Measurements from ENCODE around the gene RMDN2. TPM values are rescaled to one million over a fixed set of nuclear protein-coding genes. Genes with fewer than 3 reads are reported as not detected.

RMDN2 gene
- total and polyA plus RNA-seq, 10 of the 15 experiments (the other 5 are each of a cell fraction or from before 2014, with no cell fraction given): 2.6 to 12.4 (median 9.2) TPM

DNA sequence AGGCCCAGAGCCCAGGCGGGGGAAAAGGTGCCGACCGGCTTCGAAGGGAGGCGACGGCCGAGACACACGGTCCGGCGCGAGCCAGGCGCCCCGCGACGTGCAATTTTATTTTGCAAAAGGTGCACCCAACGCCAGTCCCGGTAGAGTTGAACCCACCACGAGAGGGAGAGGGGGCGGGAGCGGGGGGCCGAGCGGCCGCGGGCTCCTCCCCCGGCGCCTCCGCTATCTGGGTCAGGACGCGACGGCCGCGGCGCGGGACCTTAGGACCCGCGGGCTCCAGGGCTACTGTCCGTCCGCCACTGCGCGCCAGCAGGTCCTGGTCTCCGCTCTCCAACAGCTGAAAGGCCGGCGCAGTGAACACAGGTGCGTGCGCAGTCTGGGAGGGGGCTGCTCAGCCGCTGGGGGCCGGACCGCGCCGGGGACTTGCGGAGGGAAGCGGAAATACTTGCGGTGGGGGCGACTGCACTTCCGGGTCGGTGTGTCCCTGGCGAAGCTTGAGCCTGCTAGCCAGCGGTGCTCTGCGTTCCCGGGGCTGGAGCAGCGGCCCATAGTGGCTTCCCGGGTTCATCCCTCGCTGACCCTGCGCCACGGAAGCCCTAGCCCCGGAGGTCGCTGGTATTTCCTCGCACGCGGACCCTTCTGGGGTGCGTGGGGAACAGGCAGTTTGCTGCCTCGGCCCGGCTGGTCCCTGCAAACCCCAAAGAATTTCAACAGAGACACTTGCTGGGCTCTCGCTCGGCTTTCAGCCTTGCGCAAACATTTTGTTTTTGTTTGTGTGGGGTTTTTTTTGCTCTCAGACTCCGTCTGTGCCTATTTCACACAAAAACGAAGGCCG, at the start of gene RMDN2 (continued):
- TF ChIP-seq, protein P1, sequence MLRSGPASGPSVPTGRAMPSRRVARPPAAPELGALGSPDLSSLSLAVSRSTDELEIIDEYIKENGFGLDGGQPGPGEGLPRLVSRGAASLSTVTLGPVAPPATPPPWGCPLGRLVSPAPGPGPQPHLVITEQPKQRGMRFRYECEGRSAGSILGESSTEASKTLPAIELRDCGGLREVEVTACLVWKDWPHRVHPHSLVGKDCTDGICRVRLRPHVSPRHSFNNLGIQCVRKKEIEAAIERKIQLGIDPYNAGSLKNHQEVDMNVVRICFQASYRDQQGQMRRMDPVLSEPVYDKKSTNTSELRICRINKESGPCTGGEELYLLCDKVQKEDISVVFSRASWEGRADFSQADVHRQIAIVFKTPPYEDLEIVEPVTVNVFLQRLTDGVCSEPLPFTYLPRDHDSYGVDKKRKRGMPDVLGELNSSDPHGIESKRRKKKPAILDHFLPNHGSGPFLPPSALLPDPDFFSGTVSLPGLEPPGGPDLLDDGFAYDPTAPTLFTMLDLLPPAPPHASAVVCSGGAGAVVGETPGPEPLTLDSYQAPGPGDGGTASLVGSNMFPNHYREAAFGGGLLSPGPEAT (IDR thresholded peaks at IDR 0.05; ENCODE audit: low read depth): peak; percentile 68; the same call in 1 of the 2 replicates
- peak; percentile 33; the same call in 1 of the 2 replicates for TF ChIP-seq CHD2 (IDR thresholded peaks at IDR 0.05; ENCODE audit: borderline replicate concordance, low read depth, low read length)

DNA sequence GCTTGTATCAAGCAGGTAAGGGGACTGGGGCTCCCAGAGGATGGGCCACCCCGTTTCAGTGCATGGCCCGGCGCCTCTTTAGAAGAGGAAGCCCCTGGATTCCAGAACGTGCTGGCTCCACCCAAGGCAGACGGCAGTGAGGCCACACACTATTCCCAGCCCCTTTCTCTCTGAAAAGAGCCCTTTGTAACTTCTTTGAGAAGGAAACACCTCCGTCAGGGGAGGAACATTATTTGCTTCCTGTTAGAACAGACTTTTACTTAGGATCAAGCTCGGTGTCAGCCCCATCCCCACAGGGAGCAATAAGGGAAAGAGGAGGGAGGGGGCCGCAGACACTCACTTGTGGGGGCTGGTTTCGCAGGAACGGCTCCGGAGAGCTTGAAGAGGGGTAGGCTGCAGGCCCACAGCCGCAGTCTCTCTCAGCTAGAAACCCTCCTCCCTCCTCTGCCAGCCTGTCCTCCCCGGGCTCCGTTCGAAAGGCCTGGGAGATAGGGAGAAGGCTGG, 49.6 kb upstream of the RMDN2 start:
- no peak overlapping the region for H2AFZ ChIP-seq (ENCODE audit: control insufficient read depth, low read depth, low read length)
- no peak overlapping the region for H3K4me3 ChIP-seq
- WGBS (ENCODE audit: insufficient coverage, insufficient replicate concordance, low lambda C conversion rate, missing lambda C conversion rate): 52% methylated on average over 15 of the region's 15 CpGs
- no TSS peak for BruUV-seq (replicated peaks)
- no peak overlapping the region for H3K4me2 ChIP-seq (ENCODE audit: control insufficient read depth, insufficient read depth)
- intact Hi-C loops (cut with micrococcal nuclease; ENCODE audit: unreplicated experiment) (loop anchor here (2.0 to 5.0 kb wide), 3 partner anchors 23 to 708 kb away; no protein-coding TSS in a partner anchor), in situ Hi-C loops (cut with MboI) (no loop called here)
- no peak overlapping the region for H3K9ac ChIP-seq (ENCODE audit: control insufficient read depth, insufficient read depth, low read length)
- TF ChIP-seq ZBED1 (IDR thresholded peaks at IDR 0.05; ENCODE audit: borderline replicate concordance): no peak
- TF ChIP-seq, protein P2, sequence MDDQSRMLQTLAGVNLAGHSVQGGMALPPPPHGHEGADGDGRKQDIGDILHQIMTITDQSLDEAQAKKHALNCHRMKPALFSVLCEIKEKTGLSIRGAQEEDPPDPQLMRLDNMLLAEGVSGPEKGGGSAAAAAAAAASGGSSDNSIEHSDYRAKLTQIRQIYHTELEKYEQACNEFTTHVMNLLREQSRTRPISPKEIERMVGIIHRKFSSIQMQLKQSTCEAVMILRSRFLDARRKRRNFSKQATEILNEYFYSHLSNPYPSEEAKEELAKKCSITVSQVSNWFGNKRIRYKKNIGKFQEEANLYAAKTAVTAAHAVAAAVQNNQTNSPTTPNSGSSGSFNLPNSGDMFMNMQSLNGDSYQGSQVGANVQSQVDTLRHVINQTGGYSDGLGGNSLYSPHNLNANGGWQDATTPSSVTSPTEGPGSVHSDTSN (IDR thresholded peaks at IDR 0.05; ENCODE audit: insufficient replicate concordance, low read depth, low read length): no peak
- TF ChIP-seq NFXL1 (IDR thresholded peaks at IDR 0.05; ENCODE audit: borderline replicate concordance): no peak
- no peak for TF ChIP-seq POLR2A (IDR thresholded peaks at IDR 0.05; ENCODE audit: low read depth, low read length)
- no peak for TF ChIP-seq HDGF (IDR thresholded peaks at IDR 0.05)
- TF ChIP-seq JUNB (IDR thresholded peaks at IDR 0.05): no peak
- TF ChIP-seq FOXM1 (IDR thresholded peaks at IDR 0.05; ENCODE audit: low read depth, low read length): no peak
- TF ChIP-seq CBFB (IDR thresholded peaks at IDR 0.05; ENCODE audit: low read depth): no peak
- no peak for TF ChIP-seq RUNX3 (IDR thresholded peaks at IDR 0.05; ENCODE audit: low read length)
- TF ChIP-seq ZNF274 (IDR thresholded peaks at IDR 0.05; ENCODE audit: insufficient read depth, insufficient read length): no peak
- H4K20me1 ChIP-seq (ENCODE audit: control insufficient read depth, insufficient read depth): no peaks in the 10 kb centered on the region
- peaks cover 16% of the 10 kb centered on the region for H3K4me1 ChIP-seq (ENCODE audit: control insufficient read depth, insufficient read depth, low read length)
- peaks cover 0 to 2% of the 10 kb centered on the region in 2 experiments; a peak in 2 of 4 replicates for H3K27me3 ChIP-seq (replicated peaks in 1 of 2; ENCODE audit: control insufficient read depth in 2 of 2, insufficient read depth in 2 of 2, low read length in 1 of 2)
- H3K79me2 ChIP-seq (ENCODE audit: control insufficient read depth, insufficient read depth, low read length): no peaks in the 10 kb centered on the region
- H3K36me3 ChIP-seq (ENCODE audit: control insufficient read depth in 2 of 2, insufficient read depth in 2 of 2, low read length in 1 of 2): no peaks in the 10 kb centered on the region; a peak in 1 of 4 replicates
- FAIRE-seq (no peak), ATAC-seq (no peak), DNase-seq (ENCODE audit: low read depth, low spot score) (no peak)
- no peaks in the 10 kb centered on the region for H3K9me3 ChIP-seq (replicated peaks; ENCODE audit: control insufficient read depth, insufficient read depth, low read length)
- ChIA-PET POLR2A (interaction anchor here (1.8 to 6.9 kb wide), 3 partner anchors 22 to 460 kb away, joined by 4 to 61 read pairs (median 12); no protein-coding TSS in a partner anchor), SMC1A (ENCODE audit: uncharacterized antibody, unreplicated experiment) (interaction anchor here (1.2 to 13.5 kb wide), 16 partner anchors 9 to 647 kb away, joined by 3 to 271 read pairs (median 21); no protein-coding TSS in a partner anchor), CTCF (interaction anchor here (1.3 to 13.6 kb wide), 12 partner anchors 8 to 475 kb away, joined by 3 to 336 read pairs (median 40); no protein-coding TSS in a partner anchor), RAD21 (ENCODE audit: unreplicated experiment) (interaction anchor here (1.0 to 13.0 kb wide), 16 partner anchors 10 to 477 kb away, joined by 3 to 215 read pairs (median 8); no protein-coding TSS in a partner anchor)
- no peak overlapping the region for H3K27ac ChIP-seq (ENCODE audit: control insufficient read depth, insufficient read depth)
